ENCODE measurements around the gene TMEM254. TPM values are rescaled to one million over a fixed set of nuclear protein-coding genes. Genes with fewer than 3 reads are reported as not detected.

The TMEM254 gene
- total RNA-seq, 1 donor from 2014 or later: 14.3 TPM

- no peaks in the 10 kb centered on the region for H3K9me3 Mint-ChIP-seq (ENCODE audit: unreplicated experiment)
- DNase-seq (ENCODE audit: low read depth): no peak
- Histone ChIP-seq H3K4me2 (ENCODE audit: low read length) (no peak overlapping the region), H4K20me1 (ENCODE audit: insufficient read depth, low read length) (no peaks in the 10 kb centered on the region), H3K36me3 (ENCODE audit: insufficient read depth, low read length) (no peaks in the 10 kb centered on the region), H3K27me3 (ENCODE audit: insufficient read depth, low read length) (no peaks in the 10 kb centered on the region), H3K9ac (ENCODE audit: low read length) (no peak overlapping the region), H3K27ac (ENCODE audit: low read depth, low read length) (no peak overlapping the region), H2AFZ (ENCODE audit: low read depth, low read length) (no peak overlapping the region), H3K4me1 (ENCODE audit: insufficient read depth, low read length) (peaks cover 5% of the 10 kb centered on the region), H3K4me3 (ENCODE audit: insufficient read depth, low read depth, low read length) (no peak overlapping the region), H3K9me3 (ENCODE audit: insufficient read depth, low read depth, low read length) (no peaks in the 10 kb centered on the region), H3K79me2 (ENCODE audit: insufficient read depth, low read length) (no peaks in the 10 kb centered on the region)
- no peaks in the 10 kb centered on the region for H3K4me1 Mint-ChIP-seq (ENCODE audit: low read depth, unreplicated experiment)
- peaks cover 2% of the 10 kb centered on the region for H3K36me3 Mint-ChIP-seq (ENCODE audit: low read depth, unreplicated experiment)
- no peak overlapping the region for H3K27ac Mint-ChIP-seq (ENCODE audit: unreplicated experiment)
- H3K27me3 Mint-ChIP-seq (ENCODE audit: low read depth, unreplicated experiment): no peaks in the 10 kb centered on the region
- no peak for FAIRE-seq
- no peak overlapping the region for H3K4me3 Mint-ChIP-seq (ENCODE audit: unreplicated experiment)
- no peak for TF ChIP-seq EZH2 (IDR thresholded peaks at IDR 0.05; ENCODE audit: insufficient read depth, low read length)
- TF ChIP-seq CTCF (IDR thresholded peaks at IDR 0.05; ENCODE audit: insufficient read depth, low read depth, low read length): no peak
Observed at GRCh38 chr10:80075781-80076180, 2.7 kb upstream of the TMEM254 start.

- H4K20me1 ChIP-seq (ENCODE audit: insufficient read depth, low read length): no peaks in the 10 kb centered on the region
- no peaks in the 10 kb centered on the region for H3K27me3 ChIP-seq (ENCODE audit: insufficient read depth, low read length)
- peaks cover 5% of the 10 kb centered on the region for H3K4me1 ChIP-seq (ENCODE audit: insufficient read depth, low read length)
- H3K4me3 ChIP-seq (ENCODE audit: insufficient read depth, low read depth, low read length): peak overlapping the region; percentile 87
- Mint-ChIP-seq H3K4me1 (ENCODE audit: low read depth, unreplicated experiment) (no peaks in the 10 kb centered on the region), H3K9me3 (ENCODE audit: unreplicated experiment) (no peaks in the 10 kb centered on the region), H3K36me3 (ENCODE audit: low read depth, unreplicated experiment) (peaks cover 2% of the 10 kb centered on the region), H3K27me3 (ENCODE audit: low read depth, unreplicated experiment) (no peaks in the 10 kb centered on the region), H3K27ac (ENCODE audit: unreplicated experiment) (peak overlapping the region; percentile 53), H3K4me3 (ENCODE audit: unreplicated experiment) (peak overlapping the region; percentile 96)
- H3K4me2 ChIP-seq (ENCODE audit: low read length): peak overlapping the region; percentile 96
- TF ChIP-seq CTCF (IDR thresholded peaks at IDR 0.05; ENCODE audit: insufficient read depth, low read depth, low read length) (no peak), EZH2 (IDR thresholded peaks at IDR 0.05; ENCODE audit: insufficient read depth, low read length) (no peak)
- DNase-seq (ENCODE audit: low read depth): peak; percentile 1
- H3K36me3 ChIP-seq (ENCODE audit: insufficient read depth, low read length): no peaks in the 10 kb centered on the region
- H3K9me3 ChIP-seq (ENCODE audit: insufficient read depth, low read depth, low read length): no peaks in the 10 kb centered on the region
- H2AFZ ChIP-seq (ENCODE audit: low read depth, low read length): peak overlapping the region; percentile 95
- H3K9ac ChIP-seq (ENCODE audit: low read length): peak overlapping the region; percentile 89
- no peaks in the 10 kb centered on the region for H3K79me2 ChIP-seq (ENCODE audit: insufficient read depth, low read length)
- no peak for FAIRE-seq
- H3K27ac ChIP-seq (ENCODE audit: low read depth, low read length): peak overlapping the region; percentile 86
Observed at GRCh38 chr10:80077869-80078447, 507 bp upstream of the TMEM254 start.

- H3K4me1 ChIP-seq (ENCODE audit: insufficient read depth, low read length): peaks cover 5% of the 10 kb centered on the region
- peak overlapping the region; percentile 86 for H3K27ac ChIP-seq (ENCODE audit: low read depth, low read length)
- H3K27ac Mint-ChIP-seq (ENCODE audit: unreplicated experiment): peak overlapping the region; percentile 95
- H3K79me2 ChIP-seq (ENCODE audit: insufficient read depth, low read length): no peaks in the 10 kb centered on the region
- no peaks in the 10 kb centered on the region for H3K9me3 ChIP-seq (ENCODE audit: insufficient read depth, low read depth, low read length)
- no peaks in the 10 kb centered on the region for H4K20me1 ChIP-seq (ENCODE audit: insufficient read depth, low read length)
- peak overlapping the region; percentile 87 for H3K4me3 ChIP-seq (ENCODE audit: insufficient read depth, low read depth, low read length)
- no peaks in the 10 kb centered on the region for H3K27me3 ChIP-seq (ENCODE audit: insufficient read depth, low read length)
- no peak for TF ChIP-seq EZH2 (IDR thresholded peaks at IDR 0.05; ENCODE audit: insufficient read depth, low read length)
- TF ChIP-seq CTCF (IDR thresholded peaks at IDR 0.05; ENCODE audit: insufficient read depth, low read depth, low read length): no peak
- H3K36me3 ChIP-seq (ENCODE audit: insufficient read depth, low read length): no peaks in the 10 kb centered on the region
- no peaks in the 10 kb centered on the region for H3K27me3 Mint-ChIP-seq (ENCODE audit: low read depth, unreplicated experiment)
- DNase-seq (ENCODE audit: low read depth) (no peak), FAIRE-seq (no peak)
- peak overlapping the region; percentile 89 for H3K9ac ChIP-seq (ENCODE audit: low read length)
- H3K4me3 Mint-ChIP-seq (ENCODE audit: unreplicated experiment): peak overlapping the region; percentile 96
- peaks cover 2% of the 10 kb centered on the region for H3K36me3 Mint-ChIP-seq (ENCODE audit: low read depth, unreplicated experiment)
- peak overlapping the region; percentile 95 for H2AFZ ChIP-seq (ENCODE audit: low read depth, low read length)
- no peaks in the 10 kb centered on the region for H3K9me3 Mint-ChIP-seq (ENCODE audit: unreplicated experiment)
- H3K4me2 ChIP-seq (ENCODE audit: low read length): peak overlapping the region; percentile 96
- H3K4me1 Mint-ChIP-seq (ENCODE audit: low read depth, unreplicated experiment): no peaks in the 10 kb centered on the region
Observed at GRCh38 chr10:80079312-80079719, 851 bp downstream of the TMEM254 start.

Data from astrocyte (in vitro differentiated cells and primary cell).